ENCODE measurements around the gene COPZ2. TPM values are rescaled to one million over a fixed set of nuclear protein-coding genes. Genes with fewer than 3 reads are reported as not detected.

COPZ2 gene
- total and polyA plus RNA-seq, 4 donors: 59.9 to 108 (median 94.3) TPM

- 40 to 41% methylated on average over 11 of the region's 11 CpGs for WGBS, 2 donors
- peaks cover 0 to 6% of the 10 kb centered on the region in 2 donors for H3K36me3 ChIP-seq (ENCODE audit: control insufficient read depth in 1 of 2, insufficient read depth in 2 of 2, low read length in 1 of 2)
- H3K4me1 ChIP-seq (ENCODE audit: control insufficient read depth in 1 of 2, insufficient read depth in 2 of 2, low read length in 2 of 2): no peaks in the 10 kb centered on the region
- H3K9me3 ChIP-seq (ENCODE audit: control insufficient read depth, low read length): no peaks in the 10 kb centered on the region
- DNase-seq (no peak), ATAC-seq (ENCODE audit: low FRiP score) (no peak)
- intact Hi-C loops (cut with DNase I): no loop called here
- no peak overlapping the region for H3K4me3 ChIP-seq (ENCODE audit: low read length in 2 of 2)
- H3K27me3 ChIP-seq (ENCODE audit: control insufficient read depth in 1 of 2, insufficient read depth in 2 of 2, low read length in 1 of 2): no peaks in the 10 kb centered on the region
- H3K27ac ChIP-seq (ENCODE audit: low read depth in 1 of 2, low read length in 2 of 2): no peak overlapping the region
Observed at GRCh38 chr17:47983492-47984223, 53.9 kb downstream of the COPZ2 start.

- WGBS, 2 donors: 83 to 89% methylated on average over 9 of the region's 9 CpGs
- no peaks in the 10 kb centered on the region for H3K4me1 ChIP-seq (ENCODE audit: control insufficient read depth in 1 of 2, insufficient read depth in 2 of 2, low read length in 2 of 2)
- no peaks in the 10 kb centered on the region for H3K27me3 ChIP-seq (ENCODE audit: control insufficient read depth in 1 of 2, insufficient read depth in 2 of 2, low read length in 1 of 2)
- H3K9me3 ChIP-seq (ENCODE audit: control insufficient read depth, low read length): no peaks in the 10 kb centered on the region
- H3K27ac ChIP-seq (ENCODE audit: low read depth in 1 of 2, low read length in 2 of 2): no peak overlapping the region
- H3K4me3 ChIP-seq (ENCODE audit: low read length in 2 of 2): no peak overlapping the region
- intact Hi-C loops (cut with DNase I): no loop called here
- DNase-seq (no peak), ATAC-seq (ENCODE audit: low FRiP score) (no peak)
- H3K36me3 ChIP-seq (ENCODE audit: control insufficient read depth in 1 of 2, insufficient read depth in 2 of 2, low read length in 1 of 2): peaks cover 0 to 6% of the 10 kb centered on the region in 2 donors
Observed at GRCh38 chr17:47982645-47983390, 54.8 kb downstream of the COPZ2 start.

GRCh38 chr17:47982091-47982617 lies 55.4 kb downstream of the COPZ2 start:
- Histone ChIP-seq H3K9me3 (ENCODE audit: control insufficient read depth, low read length) (no peaks in the 10 kb centered on the region), H3K27ac (ENCODE audit: low read depth in 1 of 2, low read length in 2 of 2) (no peak overlapping the region), H3K36me3 (ENCODE audit: control insufficient read depth in 1 of 2, insufficient read depth in 2 of 2, low read length in 1 of 2) (peaks cover 0 to 6% of the 10 kb centered on the region in 2 donors), H3K27me3 (ENCODE audit: control insufficient read depth in 1 of 2, insufficient read depth in 2 of 2, low read length in 1 of 2) (no peaks in the 10 kb centered on the region), H3K4me3 (ENCODE audit: low read length in 2 of 2) (no peak overlapping the region), H3K4me1 (ENCODE audit: control insufficient read depth in 1 of 2, insufficient read depth in 2 of 2, low read length in 2 of 2) (no peaks in the 10 kb centered on the region)
- ATAC-seq (ENCODE audit: low FRiP score) (no peak), DNase-seq (no peak)
- WGBS, 2 donors: 54 to 60% methylated on average over 14 of the region's 14 CpGs
- intact Hi-C loops (cut with DNase I): no loop called here

GRCh38 chr17:47981462-47981861 lies 56.1 kb downstream of the COPZ2 start:
- ATAC-seq (ENCODE audit: low FRiP score): no peak
- 94% methylated on average over 9 of the region's 9 CpGs for WGBS, 2 donors
- H3K9me3 ChIP-seq (ENCODE audit: control insufficient read depth, low read length): no peaks in the 10 kb centered on the region
- no peaks in the 10 kb centered on the region for H3K27me3 ChIP-seq (ENCODE audit: control insufficient read depth in 1 of 2, insufficient read depth in 2 of 2, low read length in 1 of 2)
- H3K4me1 ChIP-seq (ENCODE audit: control insufficient read depth in 1 of 2, insufficient read depth in 2 of 2, low read length in 2 of 2): no peaks in the 10 kb centered on the region
- H3K4me3 ChIP-seq (ENCODE audit: low read length in 2 of 2): no peak overlapping the region
- H3K36me3 ChIP-seq (ENCODE audit: control insufficient read depth in 1 of 2, insufficient read depth in 2 of 2, low read length in 1 of 2): peaks cover 2 to 6% of the 10 kb centered on the region in 2 donors
- intact Hi-C loops (cut with DNase I): no loop called here
- DNase-seq: no peak
- H3K27ac ChIP-seq (ENCODE audit: low read depth in 1 of 2, low read length in 2 of 2): no peak overlapping the region

GRCh38 chr17:47980541-47980940 lies 57.1 kb downstream of the COPZ2 start:
- H3K27ac ChIP-seq (ENCODE audit: low read depth in 1 of 2, low read length in 2 of 2): no peak overlapping the region
- no peak overlapping the region for H3K4me3 ChIP-seq (ENCODE audit: low read length in 2 of 2)
- DNase-seq (no peak), ATAC-seq (ENCODE audit: low FRiP score) (no peak)
- intact Hi-C loops (cut with DNase I): no loop called here
- no peaks in the 10 kb centered on the region for H3K27me3 ChIP-seq (ENCODE audit: control insufficient read depth in 1 of 2, insufficient read depth in 2 of 2, low read length in 1 of 2)
- no peaks in the 10 kb centered on the region for H3K9me3 ChIP-seq (ENCODE audit: control insufficient read depth, low read length)
- no peaks in the 10 kb centered on the region for H3K4me1 ChIP-seq (ENCODE audit: control insufficient read depth in 1 of 2, insufficient read depth in 2 of 2, low read length in 2 of 2)
- peaks cover 2 to 6% of the 10 kb centered on the region in 2 donors for H3K36me3 ChIP-seq (ENCODE audit: control insufficient read depth in 1 of 2, insufficient read depth in 2 of 2, low read length in 1 of 2)

- intact Hi-C loops (cut with DNase I): loop anchor here (2.0 to 5.0 kb wide), 2 partner anchors 44 to 152 kb away; no protein-coding TSS in a partner anchor
- Histone ChIP-seq H3K9me3 (ENCODE audit: control insufficient read depth, low read length) (no peaks in the 10 kb centered on the region), H3K27ac (ENCODE audit: low read depth in 1 of 2, low read length in 2 of 2) (no peak overlapping the region), H3K4me3 (ENCODE audit: low read length in 2 of 2) (no peak overlapping the region), H3K4me1 (ENCODE audit: control insufficient read depth in 1 of 2, insufficient read depth in 2 of 2, low read length in 2 of 2) (no peaks in the 10 kb centered on the region), H3K36me3 (ENCODE audit: control insufficient read depth in 1 of 2, insufficient read depth in 2 of 2, low read length in 1 of 2) (peaks cover 2 to 6% of the 10 kb centered on the region in 2 donors), H3K27me3 (ENCODE audit: control insufficient read depth in 1 of 2, insufficient read depth in 2 of 2, low read length in 1 of 2) (no peaks in the 10 kb centered on the region)
- peak; percentile 46 for ATAC-seq (ENCODE audit: low FRiP score)
- 15 to 18% methylated on average over 7 of the region's 7 CpGs for WGBS, 2 donors
- DNase-seq: peak; percentile 72 to 79
Observed at GRCh38 chr17:47978324-47978723, 59.3 kb downstream of the COPZ2 start.

Small RNA genes lying within 50 kb of the gene (microRNA-seq; reads per million reads assigned to microRNA genes)
- 1,789 to 2,274 reads per million in 2 donors for gene MIR152

Other genes with a start within 250 kb of the COPZ2 start
- 10 to 100 TPM; 10.7 to 21.1 TPM for gene OSBPL7, start 216.0 kb downstream of the COPZ2 start, total RNA-seq
- 10 to 100 TPM in 1 of 2 donors, 1 to 10 TPM in 1; 8.9 to 20.1 TPM for gene OSBPL7, start 216.0 kb downstream of the COPZ2 start, polyA plus RNA-seq
- 10 to 100 TPM; 21.6 to 28.6 TPM for gene MRPL10, start 206.3 kb downstream of the COPZ2 start, total RNA-seq
- gene MRPL10, start 206.3 kb downstream of the COPZ2 start, polyA plus RNA-seq: 10 to 100 TPM; 34.4 to 42.2 TPM
- under 1 TPM in 1 of 2 donors, not detected in 1; 0.51 TPM for gene LRRC46, start 206.1 kb downstream of the COPZ2 start, total RNA-seq
- gene LRRC46, start 206.1 kb downstream of the COPZ2 start, polyA plus RNA-seq: under 1 TPM in 1 of 2 donors, not detected in 1; 0.87 TPM
- 10 to 100 TPM; 19.3 to 37.6 TPM for gene SCRN2, start 196.5 kb downstream of the COPZ2 start, total RNA-seq
- 10 to 100 TPM; 21.2 to 64.1 TPM for gene SCRN2, start 196.5 kb downstream of the COPZ2 start, polyA plus RNA-seq
- under 1 TPM; 0.78 to 0.81 TPM for gene SP6, start 186.6 kb downstream of the COPZ2 start, total RNA-seq
- under 1 TPM in 1 of 2 donors, not detected in 1; 0.25 TPM for gene SP6, start 186.6 kb downstream of the COPZ2 start, polyA plus RNA-seq
- gene SP2, start 141.6 kb downstream of the COPZ2 start, total RNA-seq: 10 to 100 TPM; 14.3 to 18.0 TPM
- 10 to 100 TPM in 1 of 2 donors, 1 to 10 TPM in 1; 7.5 to 12.0 TPM for gene SP2, start 141.6 kb downstream of the COPZ2 start, polyA plus RNA-seq
- 10 to 100 TPM; 14.3 to 19.5 TPM for gene PNPO, start 96.2 kb downstream of the COPZ2 start, total RNA-seq
- 1 to 10 TPM; 4.9 to 6.9 TPM for gene PNPO, start 96.2 kb downstream of the COPZ2 start, polyA plus RNA-seq
- gene PRR15L, start 79.9 kb downstream of the COPZ2 start, total RNA-seq: not detected
- gene PRR15L, start 79.9 kb downstream of the COPZ2 start, polyA plus RNA-seq: 10 to 100 TPM in 1 of 2 donors, under 1 TPM in 1; 0.87 to 43.5 TPM
- 100 to 1,000 TPM in 1 of 2 donors, 10 to 100 TPM in 1; 99.5 to 196 TPM for gene CDK5RAP3, start 66.7 kb downstream of the COPZ2 start, total RNA-seq
- gene CDK5RAP3, start 66.7 kb downstream of the COPZ2 start, polyA plus RNA-seq: 100 to 1,000 TPM in 1 of 2 donors, 10 to 100 TPM in 1; 66.1 to 679 TPM
- gene NFE2L1, start 10.6 kb upstream of the COPZ2 start, total RNA-seq: 100 to 1,000 TPM; 161 to 250 TPM
- 10 to 100 TPM; 80.6 to 83.3 TPM for gene NFE2L1, start 10.6 kb upstream of the COPZ2 start, polyA plus RNA-seq
- 10 to 100 TPM; 45.6 to 81.1 TPM for gene CBX1, start 63.7 kb upstream of the COPZ2 start, total RNA-seq
- gene CBX1, start 63.7 kb upstream of the COPZ2 start, polyA plus RNA-seq: 10 to 100 TPM; 33.3 to 52.3 TPM
- 10 to 100 TPM; 17.4 to 18.8 TPM for gene SNX11, start 70.0 kb upstream of the COPZ2 start, total RNA-seq
- gene SNX11, start 70.0 kb upstream of the COPZ2 start, polyA plus RNA-seq: 10 to 100 TPM; 11.7 to 17.2 TPM

Data from aorta (tissue), 5 donors.